ENCODE data around the gene C2orf49.

- TF ChIP-seq, protein P1, sequence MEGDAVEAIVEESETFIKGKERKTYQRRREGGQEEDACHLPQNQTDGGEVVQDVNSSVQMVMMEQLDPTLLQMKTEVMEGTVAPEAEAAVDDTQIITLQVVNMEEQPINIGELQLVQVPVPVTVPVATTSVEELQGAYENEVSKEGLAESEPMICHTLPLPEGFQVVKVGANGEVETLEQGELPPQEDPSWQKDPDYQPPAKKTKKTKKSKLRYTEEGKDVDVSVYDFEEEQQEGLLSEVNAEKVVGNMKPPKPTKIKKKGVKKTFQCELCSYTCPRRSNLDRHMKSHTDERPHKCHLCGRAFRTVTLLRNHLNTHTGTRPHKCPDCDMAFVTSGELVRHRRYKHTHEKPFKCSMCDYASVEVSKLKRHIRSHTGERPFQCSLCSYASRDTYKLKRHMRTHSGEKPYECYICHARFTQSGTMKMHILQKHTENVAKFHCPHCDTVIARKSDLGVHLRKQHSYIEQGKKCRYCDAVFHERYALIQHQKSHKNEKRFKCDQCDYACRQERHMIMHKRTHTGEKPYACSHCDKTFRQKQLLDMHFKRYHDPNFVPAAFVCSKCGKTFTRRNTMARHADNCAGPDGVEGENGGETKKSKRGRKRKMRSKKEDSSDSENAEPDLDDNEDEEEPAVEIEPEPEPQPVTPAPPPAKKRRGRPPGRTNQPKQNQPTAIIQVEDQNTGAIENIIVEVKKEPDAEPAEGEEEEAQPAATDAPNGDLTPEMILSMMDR (IDR thresholded peaks at IDR 0.05; ENCODE audit: extremely low read depth in 1 of 2, insufficient read depth in 1 of 2, low read depth in 1 of 2, low read length in 2 of 2) = no peak
- TF ChIP-seq POLR2A (IDR thresholded peaks at IDR 0.05; ENCODE audit: low read depth, low read length) (no peak), EZH2 (IDR thresholded peaks at IDR 0.05; ENCODE audit: borderline replicate concordance, low read depth, low read length, severe bottlenecking) (no peak), POLR2AphosphoS5 (IDR thresholded peaks at IDR 0.05; ENCODE audit: insufficient read depth, low read depth, low read length) (no peak), MAX (IDR thresholded peaks at IDR 0.05; ENCODE audit: insufficient read depth, insufficient read length) (no peak)
Measured at GRCh38 chr2:105291981-105292380, 45.4 kb upstream of the C2orf49 start.

Data from endothelial cell of umbilical vein (primary cell).